ENCODE data around the gene SLC25A25.

SLC25A25 gene

DNA sequence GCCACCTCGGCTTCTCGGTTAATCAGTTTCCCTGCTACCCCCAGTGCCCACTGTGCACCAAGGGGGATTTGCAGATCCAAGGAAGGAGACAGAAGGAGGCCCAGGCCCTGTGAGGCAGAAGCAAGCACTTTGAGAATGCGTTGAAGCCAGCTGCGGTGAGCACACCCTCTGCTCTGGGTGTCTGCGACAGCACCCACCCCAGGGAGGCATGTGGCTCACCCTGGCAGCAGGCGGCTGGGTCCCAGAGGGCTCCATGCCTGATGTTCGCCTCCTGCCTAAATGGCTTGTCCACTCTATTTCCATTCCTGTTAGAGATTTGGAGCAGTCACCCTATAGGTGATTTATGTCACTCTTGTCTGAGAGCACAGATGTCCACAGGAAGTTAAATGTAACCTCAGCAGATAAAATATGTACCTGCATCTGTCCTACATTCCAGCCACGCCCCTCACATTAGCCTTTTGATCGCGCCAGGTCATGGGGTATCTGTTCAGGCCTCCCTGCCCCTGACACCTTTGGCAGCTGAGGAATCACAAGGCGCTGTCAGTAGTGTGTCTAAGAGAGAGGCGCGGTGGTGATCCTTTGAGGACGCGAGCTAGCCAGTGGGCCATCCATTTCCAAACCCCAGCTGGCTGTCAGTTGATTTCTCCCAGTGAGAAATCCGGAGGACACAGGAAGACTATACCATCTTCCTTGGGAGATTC lies 31.3 kb downstream of the SLC25A25 start:
- peak overlapping the region; percentile 72; the same call in 1 of the 2 replicates for H3K27ac ChIP-seq (ENCODE audit: low read depth, low read length)
- H3K9ac ChIP-seq (ENCODE audit: low read length), result peak overlapping the region; percentile 87
- H3K4me3 ChIP-seq (ENCODE audit: low read depth, low read length), result peak overlapping the region; percentile 73

DNA sequence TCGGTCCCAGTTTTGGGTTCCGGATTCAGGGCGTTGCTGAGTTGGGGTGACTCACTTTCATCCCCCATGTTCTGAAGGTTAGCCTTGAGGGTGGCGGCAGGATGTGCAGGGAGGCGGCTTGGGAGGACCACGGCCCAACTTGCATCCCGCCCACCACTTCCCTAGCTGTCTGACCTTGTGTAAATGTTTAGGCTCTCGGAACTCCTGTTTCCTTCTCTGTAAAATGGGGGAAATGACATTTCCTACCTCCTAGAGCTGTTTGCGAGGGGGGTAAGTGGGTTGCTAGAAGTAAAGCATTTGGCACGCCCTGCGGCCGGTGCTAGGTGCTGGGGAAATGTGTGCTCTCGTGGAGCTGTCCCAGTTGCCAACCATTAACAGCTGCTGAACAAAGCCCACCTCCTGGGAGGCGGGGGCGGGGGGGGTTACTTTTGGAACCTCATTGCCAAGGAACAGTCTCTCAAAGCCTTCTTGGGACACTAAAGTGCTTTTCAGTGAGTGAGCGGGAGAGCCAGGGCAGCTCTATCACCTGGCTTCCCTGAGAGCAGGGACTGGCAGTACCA lies 32.0 kb downstream of the SLC25A25 start:
- Histone ChIP-seq H3K9me3 (ENCODE audit: control insufficient read depth, insufficient read depth, low read depth, low read length) (no peaks in the 10 kb centered on the region), H3K36me3 (ENCODE audit: control insufficient read depth, insufficient read depth, low read length) (peaks cover 42% of the 10 kb centered on the region), H3K4me1 (ENCODE audit: control insufficient read depth, insufficient read depth, low read length) (peaks cover 42% of the 10 kb centered on the region), H3K4me3 (ENCODE audit: low read depth, low read length) (peak overlapping the region; percentile 73; the same call in 1 of the 2 replicates), H3K27me3 (ENCODE audit: control insufficient read depth, insufficient read depth, low read length) (no peaks in the 10 kb centered on the region), H3K27ac (ENCODE audit: low read depth, low read length) (no peak overlapping the region), H3K9ac (ENCODE audit: low read length) (peak overlapping the region; percentile 87)

More for the DNA sequence above, 31.3 kb downstream of the SLC25A25 start:
- Histone ChIP-seq H3K9me3 (ENCODE audit: control insufficient read depth, insufficient read depth, low read depth, low read length) (no peaks in the 10 kb centered on the region), H3K27me3 (ENCODE audit: control insufficient read depth, insufficient read depth, low read length) (no peaks in the 10 kb centered on the region), H3K36me3 (ENCODE audit: control insufficient read depth, insufficient read depth, low read length) (peaks cover 40% of the 10 kb centered on the region), H3K4me1 (ENCODE audit: control insufficient read depth, insufficient read depth, low read length) (peaks cover 42% of the 10 kb centered on the region)

DNA sequence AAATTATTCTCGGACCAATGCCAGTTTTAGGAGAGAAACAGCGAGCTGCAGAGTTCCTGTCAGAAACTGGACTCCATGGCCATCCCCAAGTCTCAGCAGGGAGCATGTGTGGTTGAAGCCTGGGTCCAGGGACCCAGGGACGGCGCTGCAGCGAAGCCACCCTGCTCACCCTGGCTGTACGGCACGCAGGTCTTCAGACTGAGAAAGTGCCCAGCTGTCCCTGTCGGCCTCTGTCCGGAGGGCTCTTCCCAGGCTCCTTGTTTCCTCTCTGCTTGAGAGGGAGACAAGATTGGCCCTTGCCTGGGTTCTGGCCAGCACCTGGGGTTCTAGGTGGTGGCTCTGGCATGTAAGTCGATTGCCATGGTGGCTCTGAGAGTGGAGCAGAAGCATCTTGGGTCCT lies 32.5 kb downstream of the SLC25A25 start:
- H3K36me3 ChIP-seq (ENCODE audit: control insufficient read depth, insufficient read depth, low read length), result peaks cover 46% of the 10 kb centered on the region
- no peaks in the 10 kb centered on the region for H3K27me3 ChIP-seq (ENCODE audit: control insufficient read depth, insufficient read depth, low read length)
- H3K4me1 ChIP-seq (ENCODE audit: control insufficient read depth, insufficient read depth, low read length), result peaks cover 42% of the 10 kb centered on the region
- H3K4me3 ChIP-seq (ENCODE audit: low read depth, low read length), result no peak overlapping the region
- no peaks in the 10 kb centered on the region for H3K9me3 ChIP-seq (ENCODE audit: control insufficient read depth, insufficient read depth, low read depth, low read length)
- no peak overlapping the region for H3K27ac ChIP-seq (ENCODE audit: low read depth, low read length)
- H3K9ac ChIP-seq (ENCODE audit: low read length), result no peak overlapping the region

DNA sequence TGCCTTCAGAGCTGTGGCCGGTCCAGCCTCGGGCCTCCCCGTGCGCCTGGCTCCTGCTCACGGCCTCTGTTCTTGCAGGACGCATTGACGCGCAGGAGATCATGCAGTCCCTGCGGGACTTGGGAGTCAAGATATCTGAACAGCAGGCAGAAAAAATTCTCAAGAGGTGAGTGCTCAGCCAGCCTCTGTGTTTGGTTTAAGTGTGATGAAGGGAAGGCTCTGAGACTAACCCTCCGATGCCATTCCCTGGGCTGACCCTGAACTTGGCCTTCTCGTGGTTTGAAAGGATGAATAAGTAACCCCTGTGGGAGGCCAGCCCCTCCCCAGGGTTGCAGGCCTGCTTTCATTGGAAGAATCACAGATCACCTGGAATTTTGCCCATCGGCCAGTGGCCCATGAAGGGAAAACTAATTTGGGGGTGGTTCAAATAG lies 33.2 kb downstream of the SLC25A25 start:
- peaks cover 52% of the 10 kb centered on the region for H3K36me3 ChIP-seq (ENCODE audit: control insufficient read depth, insufficient read depth, low read length)
- H3K4me1 ChIP-seq (ENCODE audit: control insufficient read depth, insufficient read depth, low read length), result peaks cover 42% of the 10 kb centered on the region
- no peaks in the 10 kb centered on the region for H3K9me3 ChIP-seq (ENCODE audit: control insufficient read depth, insufficient read depth, low read depth, low read length)
- no peak overlapping the region for H3K4me3 ChIP-seq (ENCODE audit: low read depth, low read length)
- H3K9ac ChIP-seq (ENCODE audit: low read length), result no peak overlapping the region
- no peaks in the 10 kb centered on the region for H3K27me3 ChIP-seq (ENCODE audit: control insufficient read depth, insufficient read depth, low read length)
- H3K27ac ChIP-seq (ENCODE audit: low read depth, low read length), result no peak overlapping the region

DNA sequence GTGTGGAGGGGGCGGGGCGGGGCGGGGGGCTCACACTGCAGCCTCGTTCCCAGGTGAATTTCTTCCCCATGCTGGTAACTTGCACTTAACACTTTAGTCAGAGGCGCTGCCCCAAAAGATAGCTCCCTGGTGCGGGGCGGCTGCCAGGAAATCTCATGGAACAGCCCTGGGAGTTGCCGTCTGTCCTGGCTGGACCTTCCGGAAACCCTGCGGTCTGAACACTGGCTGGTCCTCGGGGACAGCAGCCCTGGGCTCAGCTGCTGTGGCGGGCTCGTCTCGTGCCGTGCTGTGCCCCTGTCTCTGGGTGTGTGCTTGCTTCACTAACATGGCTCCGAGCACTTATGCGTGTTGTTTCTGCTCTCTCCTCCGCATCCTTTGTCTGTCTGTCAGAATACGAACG lies 33.7 kb downstream of the SLC25A25 start:
- no peaks in the 10 kb centered on the region for H3K9me3 ChIP-seq (ENCODE audit: control insufficient read depth, insufficient read depth, low read depth, low read length)
- no peak overlapping the region for H3K9ac ChIP-seq (ENCODE audit: low read length)
- peaks cover 57% of the 10 kb centered on the region for H3K36me3 ChIP-seq (ENCODE audit: control insufficient read depth, insufficient read depth, low read length)
- H3K4me3 ChIP-seq (ENCODE audit: low read depth, low read length), result no peak overlapping the region
- H3K4me1 ChIP-seq (ENCODE audit: control insufficient read depth, insufficient read depth, low read length), result peaks cover 42% of the 10 kb centered on the region
- H3K27me3 ChIP-seq (ENCODE audit: control insufficient read depth, insufficient read depth, low read length), result no peaks in the 10 kb centered on the region
- H3K27ac ChIP-seq (ENCODE audit: low read depth, low read length), result no peak overlapping the region

DNA sequence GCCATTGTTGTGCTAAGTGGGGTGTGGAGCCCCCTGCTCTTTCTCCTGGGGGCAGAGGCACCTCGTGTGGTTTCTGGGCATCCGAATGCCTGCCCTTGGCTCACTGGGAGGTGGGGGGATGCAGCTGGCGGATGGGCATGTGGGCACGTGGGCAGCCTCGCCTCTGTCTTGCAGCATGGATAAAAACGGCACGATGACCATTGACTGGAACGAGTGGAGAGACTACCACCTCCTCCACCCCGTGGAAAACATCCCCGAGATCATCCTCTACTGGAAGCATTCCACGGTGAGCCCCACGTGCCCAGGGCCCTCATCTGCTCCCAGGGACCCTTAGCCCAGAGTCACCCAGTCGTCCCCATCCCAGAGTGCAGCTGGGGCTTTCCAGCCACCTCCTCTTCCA lies 34.2 kb downstream of the SLC25A25 start:
- Histone ChIP-seq H3K27me3 (ENCODE audit: control insufficient read depth, insufficient read depth, low read length) (no peaks in the 10 kb centered on the region), H3K36me3 (ENCODE audit: control insufficient read depth, insufficient read depth, low read length) (peaks cover 62% of the 10 kb centered on the region), H3K9ac (ENCODE audit: low read length) (no peak overlapping the region), H3K9me3 (ENCODE audit: control insufficient read depth, insufficient read depth, low read depth, low read length) (no peaks in the 10 kb centered on the region), H3K4me1 (ENCODE audit: control insufficient read depth, insufficient read depth, low read length) (peaks cover 37% of the 10 kb centered on the region), H3K27ac (ENCODE audit: low read depth, low read length) (no peak overlapping the region), H3K4me3 (ENCODE audit: low read depth, low read length) (no peak overlapping the region)

DNA sequence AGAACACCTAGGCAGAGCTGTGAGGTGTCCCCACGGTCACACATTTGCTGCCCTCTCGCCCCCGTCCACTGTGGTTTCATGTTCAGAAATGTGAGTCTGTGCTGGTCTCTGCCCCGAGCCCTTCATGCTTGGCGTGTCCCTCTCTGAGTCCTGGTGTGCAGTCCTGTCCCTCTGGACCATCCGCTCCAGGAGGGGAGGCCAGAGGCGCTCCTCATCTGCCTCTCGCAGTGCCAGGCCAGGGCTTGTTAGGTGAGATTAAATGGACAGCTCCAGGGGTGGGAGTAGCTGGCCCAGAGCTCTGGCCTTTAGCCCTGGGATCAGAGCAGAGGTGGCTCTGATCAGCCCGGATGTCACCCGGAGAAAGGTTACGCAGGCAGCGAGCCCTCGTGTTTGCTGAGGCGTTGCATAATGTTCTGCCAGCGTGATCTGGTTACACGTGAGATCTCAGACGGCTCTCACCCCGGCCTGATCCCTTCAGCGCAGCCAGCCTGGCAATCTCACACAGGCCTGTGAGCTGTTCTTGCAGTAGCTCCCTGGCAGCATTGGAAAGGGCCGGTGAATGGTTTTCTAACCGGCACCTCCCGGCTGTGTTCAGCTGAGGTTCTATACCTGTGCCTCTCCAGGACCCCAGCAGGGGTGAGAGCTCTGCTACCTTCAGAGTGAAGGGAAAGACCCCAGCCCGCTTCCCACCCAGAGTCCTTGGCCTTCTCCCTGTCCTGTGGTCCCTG lies 35.0 kb downstream of the SLC25A25 start:
- no peak overlapping the region for H3K4me3 ChIP-seq (ENCODE audit: low read depth, low read length)
- H3K4me1 ChIP-seq (ENCODE audit: control insufficient read depth, insufficient read depth, low read length), result peaks cover 29% of the 10 kb centered on the region
- no peak overlapping the region for H3K9ac ChIP-seq (ENCODE audit: low read length)
- no peaks in the 10 kb centered on the region for H3K9me3 ChIP-seq (ENCODE audit: control insufficient read depth, insufficient read depth, low read depth, low read length)
- H3K27ac ChIP-seq (ENCODE audit: low read depth, low read length), result no peak overlapping the region
- H3K27me3 ChIP-seq (ENCODE audit: control insufficient read depth, insufficient read depth, low read length), result no peaks in the 10 kb centered on the region
- H3K36me3 ChIP-seq (ENCODE audit: control insufficient read depth, insufficient read depth, low read length), result peaks cover 70% of the 10 kb centered on the region

DNA sequence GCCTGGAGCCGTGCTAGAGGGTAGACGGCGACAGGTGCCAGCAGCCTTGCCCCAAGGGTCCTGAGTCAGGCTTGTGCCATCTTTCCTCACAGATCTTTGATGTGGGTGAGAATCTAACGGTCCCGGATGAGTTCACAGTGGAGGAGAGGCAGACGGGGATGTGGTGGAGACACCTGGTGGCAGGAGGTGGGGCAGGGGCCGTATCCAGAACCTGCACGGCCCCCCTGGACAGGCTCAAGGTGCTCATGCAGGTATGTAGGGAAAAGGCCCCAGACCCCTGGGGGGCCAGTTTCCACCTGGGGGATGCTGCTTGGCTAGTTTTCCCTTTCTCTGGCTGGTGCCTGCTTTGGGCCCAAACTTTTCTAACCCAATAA lies 35.5 kb downstream of the SLC25A25 start:
- peaks cover 76% of the 10 kb centered on the region for H3K36me3 ChIP-seq (ENCODE audit: control insufficient read depth, insufficient read depth, low read length)

DNA sequence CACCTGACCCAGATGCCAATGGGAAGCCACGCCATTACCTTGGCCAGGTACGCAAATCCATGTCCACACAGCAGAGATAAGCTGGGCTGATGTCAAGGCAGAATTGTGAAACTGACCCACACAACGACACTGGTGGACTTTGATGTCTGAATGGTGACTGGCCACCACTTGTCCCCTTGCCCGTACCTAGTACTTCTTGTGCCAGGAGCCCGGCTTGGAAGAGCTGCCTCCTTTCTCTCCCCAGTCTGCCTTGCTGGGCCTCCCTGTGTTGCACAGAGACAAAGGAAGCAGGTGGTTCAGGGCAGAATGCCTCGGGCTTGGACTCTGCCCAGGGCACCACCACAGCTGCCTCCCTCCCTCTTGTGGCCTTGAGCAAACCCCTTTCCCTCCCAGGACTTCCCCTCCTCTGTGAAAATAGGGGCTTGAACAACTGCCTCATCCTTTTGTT lies 36.2 kb downstream of the SLC25A25 start:
- Histone ChIP-seq H3K4me1 (ENCODE audit: control insufficient read depth, insufficient read depth, low read length) (peaks cover 24% of the 10 kb centered on the region), H3K27me3 (ENCODE audit: control insufficient read depth, insufficient read depth, low read length) (no peaks in the 10 kb centered on the region), H3K9ac (ENCODE audit: low read length) (no peak overlapping the region), H3K36me3 (ENCODE audit: control insufficient read depth, insufficient read depth, low read length) (peaks cover 76% of the 10 kb centered on the region), H3K4me3 (ENCODE audit: low read depth, low read length) (no peak overlapping the region), H3K9me3 (ENCODE audit: control insufficient read depth, insufficient read depth, low read depth, low read length) (no peaks in the 10 kb centered on the region), H3K27ac (ENCODE audit: low read depth, low read length) (no peak overlapping the region)

More for the DNA sequence above, 35.5 kb downstream of the SLC25A25 start:
- no peak overlapping the region for H3K9ac ChIP-seq (ENCODE audit: low read length)
- H3K9me3 ChIP-seq (ENCODE audit: control insufficient read depth, insufficient read depth, low read depth, low read length), result no peaks in the 10 kb centered on the region
- peaks cover 28% of the 10 kb centered on the region for H3K4me1 ChIP-seq (ENCODE audit: control insufficient read depth, insufficient read depth, low read length)
- H3K27me3 ChIP-seq (ENCODE audit: control insufficient read depth, insufficient read depth, low read length), result no peaks in the 10 kb centered on the region
- no peak overlapping the region for H3K4me3 ChIP-seq (ENCODE audit: low read depth, low read length)
- H3K27ac ChIP-seq (ENCODE audit: low read depth, low read length), result no peak overlapping the region

DNA sequence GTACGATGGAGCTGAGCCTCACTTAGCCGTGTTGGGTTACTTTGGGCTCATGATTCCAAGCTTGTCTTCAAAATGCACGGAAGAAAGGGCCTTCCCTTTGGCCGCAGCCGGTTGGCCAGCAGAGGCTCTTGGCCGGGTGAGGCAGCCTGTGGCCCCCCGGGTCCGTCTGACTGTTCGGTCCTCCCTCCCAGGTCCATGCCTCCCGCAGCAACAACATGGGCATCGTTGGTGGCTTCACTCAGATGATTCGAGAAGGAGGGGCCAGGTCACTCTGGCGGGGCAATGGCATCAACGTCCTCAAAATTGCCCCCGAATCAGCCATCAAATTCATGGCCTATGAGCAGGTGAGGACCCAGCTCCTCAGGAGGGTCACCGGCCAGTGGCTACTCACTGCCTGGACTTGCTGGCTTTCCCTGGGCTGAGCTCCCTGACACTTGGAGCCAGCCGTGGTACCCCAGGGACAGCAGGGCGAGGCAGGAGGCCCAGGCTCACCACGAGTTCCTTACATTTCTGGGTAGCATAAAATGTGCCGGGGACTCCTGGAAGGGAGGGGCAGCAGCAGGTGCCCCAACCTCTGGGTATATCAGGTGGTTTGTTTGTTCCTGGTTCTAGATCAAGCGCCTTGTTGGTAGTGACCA lies 37.6 kb downstream of the SLC25A25 start:
- Histone ChIP-seq H3K9ac (ENCODE audit: low read length) (no peak overlapping the region), H3K9me3 (ENCODE audit: control insufficient read depth, insufficient read depth, low read depth, low read length) (no peaks in the 10 kb centered on the region), H3K4me1 (ENCODE audit: control insufficient read depth, insufficient read depth, low read length) (peaks cover 9% of the 10 kb centered on the region), H3K4me3 (ENCODE audit: low read depth, low read length) (no peak overlapping the region), H3K27me3 (ENCODE audit: control insufficient read depth, insufficient read depth, low read length) (no peaks in the 10 kb centered on the region), H3K36me3 (ENCODE audit: control insufficient read depth, insufficient read depth, low read length) (peaks cover 75% of the 10 kb centered on the region), H3K27ac (ENCODE audit: low read depth, low read length) (no peak overlapping the region)

Data from HUES6 (cell line).